NB4 (cell line): ENCODE data around the gene TRABD2B.

Experiments used
- DNase-seq: peaks from one replicate; pipeline ENCODE4 v3.0.0; 2010; ENCODE audit warnings: low read depth
- H3K4me3 ChIP-seq: one replicate; pipeline ENCODE4 v1.5.1; 2011; ENCODE audit warnings: mild to moderate bottlenecking, low read depth, low read length, moderate library complexity
- CTCF ChIP-seq: IDR thresholded peaks from one replicate; pipeline ENCODE4 v1.5.1; 2012; ENCODE audit warnings: low read depth, low read length
- MAX ChIP-seq: IDR thresholded peaks from 2 replicates; pipeline ENCODE4 v1.6.1; 2011; ENCODE audit warnings: low read depth, low read length
- MYC ChIP-seq: IDR thresholded peaks from 2 replicates; pipeline ENCODE4 v1.6.1; 2011; ENCODE audit warnings: low read depth, low read length
- POLR2A ChIP-seq: IDR thresholded peaks from 2 replicates; pipeline ENCODE4 v1.6.1; 2011; ENCODE audit warnings: mild to moderate bottlenecking; ENCODE audit not compliant: insufficient read length; ENCODE audit errors: extremely low read depth

The TRABD2B gene

GRCh38 chr1:47875036-47875435 is 122.1 kb downstream of the TRABD2B start:
- no peak for DNase-seq

GRCh38 chr1:47873337-47873736 is 123.8 kb downstream of the TRABD2B start:
- no peak for DNase-seq
- TF ChIP-seq MAX (no peak), MYC (no peak), CTCF (no peak), POLR2A (no peak)
- H3K4me3 ChIP-seq = no peak overlapping the region

More at GRCh38 chr1:47875036-47875435, 122.1 kb downstream of the TRABD2B start:
- no peak overlapping the region for H3K4me3 ChIP-seq
- TF ChIP-seq MYC (no peak), MAX (no peak), CTCF (no peak), POLR2A (no peak)

- no peak overlapping the region for H3K4me3 ChIP-seq
- no peak for DNase-seq
- TF ChIP-seq MAX = no peak
- no peak for TF ChIP-seq CTCF
Observed at GRCh38 chr1:47872886-47873285, 124.3 kb downstream of the TRABD2B start.

GRCh38 chr1:47871799-47872353 is 125.3 kb downstream of the TRABD2B start:
- TF ChIP-seq POLR2A = no peak
- no peak for TF ChIP-seq MAX
- no peak for TF ChIP-seq MYC
- no peak for TF ChIP-seq CTCF
- peak; percentile 36 for DNase-seq
- no peak overlapping the region for H3K4me3 ChIP-seq

GRCh38 chr1:47870946-47871676 is 126.1 kb downstream of the TRABD2B start:
- no peak for DNase-seq

More at GRCh38 chr1:47870946-47871676, 126.1 kb downstream of the TRABD2B start:
- no peak overlapping the region for H3K4me3 ChIP-seq
- TF ChIP-seq MAX (no peak), CTCF (no peak), POLR2A (no peak), MYC (no peak)
